Activated naive CD8-positive, alpha-beta T cell treated with anti-CD3 and anti-CD28 coated beads, Interleukin-2, amount 50 U/mL, for 24 hours (primary cell): ENCODE results near the gene TNFRSF21.
A peak's percentile ranks its signal among the peaks of the same experiment; 100 is the strongest.

Experiments
- ATAC-seq: fragments of 150-1000 bp; cut with Tn5 transposase; one replicate; pipeline ENCODE4 v1.10.0; 2021
- DNase-seq: peaks from one replicate; pipeline ENCODE4 v3.0.0; 2021
- H3K27ac Mint-ChIP-seq: one replicate; pipeline ENCODE4 v1.8.0; 2021; ENCODE audit warnings: mild to moderate bottlenecking, mixed read lengths
- H3K27me3 Mint-ChIP-seq: one replicate; pipeline ENCODE4 v1.8.0; 2021; ENCODE audit warnings: mixed read lengths
- H3K36me3 Mint-ChIP-seq: one replicate; pipeline ENCODE4 v1.8.0; 2021; ENCODE audit warnings: low read depth, mixed read lengths
- H3K4me1 Mint-ChIP-seq: one replicate; pipeline ENCODE4 v1.8.0; 2021; ENCODE audit warnings: mixed read lengths
- H3K4me3 Mint-ChIP-seq: one replicate; pipeline ENCODE4 v1.8.0; 2021; ENCODE audit warnings: mild to moderate bottlenecking, moderate library complexity, mixed read lengths
- H3K9me3 Mint-ChIP-seq: one replicate; pipeline ENCODE4 v1.8.0; 2021; ENCODE audit warnings: mixed read lengths

Gene TNFRSF21

DNA sequence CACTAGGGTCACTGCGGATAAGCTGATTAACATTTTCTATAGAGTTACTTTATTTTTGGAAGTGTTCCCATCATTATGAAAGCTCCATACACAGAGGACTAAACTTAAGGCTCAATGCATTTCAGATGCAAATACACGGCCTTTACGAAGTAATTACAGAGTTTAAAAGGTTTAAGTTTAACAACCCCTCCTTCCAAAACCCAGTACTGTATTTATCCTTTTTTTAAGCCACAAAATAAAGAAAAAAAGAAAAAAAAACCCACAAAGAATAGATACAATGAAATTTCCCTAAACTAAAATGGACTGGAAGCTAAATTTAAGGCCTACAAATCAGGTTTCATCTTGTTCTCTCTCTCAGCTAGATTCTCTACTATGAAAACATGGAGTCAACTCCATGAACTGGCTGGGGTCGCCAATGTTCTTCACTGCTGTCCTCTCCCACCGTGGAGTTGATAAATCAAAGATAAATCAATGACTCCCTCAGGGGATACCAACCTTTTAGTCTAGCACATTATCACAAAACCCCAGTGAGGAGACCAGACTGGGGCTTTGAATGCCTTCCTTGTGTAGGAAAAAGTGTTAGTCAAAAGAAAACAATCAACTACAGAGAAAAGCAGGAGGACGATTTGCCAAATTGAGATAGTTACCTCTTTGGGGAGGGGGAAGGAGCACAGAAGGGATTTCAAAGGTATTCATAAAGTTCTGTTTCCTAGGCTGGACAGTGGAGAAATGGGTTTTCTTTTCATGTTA lies 52.5 kb downstream of the TNFRSF21 start:
- Mint-ChIP-seq H3K4me3 (no peak overlapping the region), H3K4me1 (peaks cover 7% of the 10 kb centered on the region), H3K9me3 (no peaks in the 10 kb centered on the region), H3K27ac (no peak overlapping the region), H3K27me3 (peaks cover 3% of the 10 kb centered on the region), H3K36me3 (no peaks in the 10 kb centered on the region)
- ATAC-seq (no peak), DNase-seq (no peak)

DNA sequence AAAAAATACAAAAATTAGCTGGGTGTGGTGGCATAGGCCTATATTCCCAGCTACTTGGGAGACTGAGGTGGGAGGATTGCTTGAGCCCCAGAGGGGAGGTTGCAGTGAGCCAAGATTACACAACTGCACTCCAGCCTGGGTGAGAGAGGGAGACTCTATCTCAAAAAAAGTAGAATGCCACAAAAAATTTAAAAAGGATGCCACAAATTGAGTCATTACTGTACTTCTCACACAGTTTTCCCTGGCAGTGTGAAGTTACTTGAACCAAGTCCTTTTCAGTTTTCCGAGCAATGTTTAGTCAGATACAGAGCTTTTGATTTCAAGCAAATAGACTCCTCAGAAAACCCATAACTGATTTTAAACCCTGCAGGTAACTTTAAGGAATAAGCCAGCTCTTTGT lies 53.3 kb downstream of the TNFRSF21 start:
- peaks cover 3% of the 10 kb centered on the region for H3K27me3 Mint-ChIP-seq
- H3K9me3 Mint-ChIP-seq: no peaks in the 10 kb centered on the region
- H3K27ac Mint-ChIP-seq: no peak overlapping the region
- no peak for ATAC-seq
- no peak for DNase-seq
- H3K4me1 Mint-ChIP-seq: peaks cover 13% of the 10 kb centered on the region
- no peak overlapping the region for H3K4me3 Mint-ChIP-seq
- no peaks in the 10 kb centered on the region for H3K36me3 Mint-ChIP-seq

DNA sequence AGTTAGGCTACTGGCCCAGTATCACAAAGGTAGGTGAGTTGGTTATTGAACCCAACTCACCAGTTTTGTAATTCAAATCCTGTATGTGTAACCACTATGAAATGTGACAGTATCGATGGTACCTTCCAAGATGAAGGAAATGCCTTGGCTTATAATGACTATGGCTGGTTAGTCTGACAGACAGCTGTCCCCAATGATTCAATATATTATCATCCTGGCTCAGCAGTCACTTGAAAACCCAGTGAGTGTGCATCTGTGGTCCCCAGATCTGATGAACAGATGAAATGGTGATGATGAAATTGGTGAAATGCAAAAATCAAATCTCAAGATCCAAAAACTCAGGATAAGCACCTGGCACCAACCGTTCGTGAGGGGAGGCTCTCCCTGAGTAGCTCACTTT lies 54.8 kb downstream of the TNFRSF21 start:
- Mint-ChIP-seq H3K4me1 (peaks cover 17% of the 10 kb centered on the region), H3K4me3 (no peak overlapping the region), H3K27me3 (peaks cover 3% of the 10 kb centered on the region), H3K36me3 (no peaks in the 10 kb centered on the region), H3K27ac (no peak overlapping the region), H3K9me3 (no peaks in the 10 kb centered on the region)
- DNase-seq (no peak), ATAC-seq (no peak)

DNA sequence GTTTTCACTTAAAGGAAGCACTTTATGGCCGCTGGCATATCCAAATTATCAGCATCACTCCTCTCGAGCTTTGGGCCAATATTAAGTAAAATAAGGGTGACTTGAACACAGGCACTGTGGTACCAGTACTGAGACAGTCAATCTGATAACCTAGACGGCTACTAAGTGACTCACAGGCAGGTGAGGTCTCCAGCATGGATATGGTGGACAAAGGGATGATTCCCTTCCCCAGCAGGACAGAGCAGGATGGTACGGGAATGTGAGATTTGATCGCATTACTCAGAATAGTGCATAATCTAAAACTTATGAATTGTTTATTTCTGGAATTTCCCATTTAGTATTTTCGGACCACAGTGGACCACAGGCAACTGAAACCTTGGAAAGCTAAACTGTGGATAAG lies 55.7 kb downstream of the TNFRSF21 start:
- ATAC-seq (no peak), DNase-seq (no peak)
- peaks cover 2% of the 10 kb centered on the region for H3K27me3 Mint-ChIP-seq
- no peak overlapping the region for H3K27ac Mint-ChIP-seq
- H3K4me1 Mint-ChIP-seq: peaks cover 17% of the 10 kb centered on the region
- no peak overlapping the region for H3K4me3 Mint-ChIP-seq
- no peaks in the 10 kb centered on the region for H3K9me3 Mint-ChIP-seq
- H3K36me3 Mint-ChIP-seq: no peaks in the 10 kb centered on the region

DNA sequence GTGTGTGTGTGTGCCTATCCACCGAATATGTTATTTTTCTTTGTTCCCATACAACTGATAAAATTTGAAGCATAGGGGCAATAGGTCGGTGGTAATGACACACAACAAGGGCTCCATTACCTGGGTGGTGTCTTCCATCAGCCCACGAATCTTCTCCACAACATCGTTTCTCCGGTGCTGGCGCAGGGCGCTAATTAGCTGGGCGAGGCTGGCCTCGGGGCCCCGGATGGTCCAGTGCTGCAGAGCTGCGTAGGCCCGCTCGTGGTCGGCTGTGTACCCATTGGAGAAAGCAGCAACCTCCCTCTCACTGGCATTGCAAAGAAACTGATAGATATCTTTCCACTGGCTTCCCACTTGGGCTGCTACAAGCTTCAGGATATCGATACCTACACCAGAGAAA lies 56.6 kb downstream of the TNFRSF21 start:
- Mint-ChIP-seq H3K27me3 (peaks cover 2% of the 10 kb centered on the region), H3K4me3 (no peak overlapping the region), H3K9me3 (no peaks in the 10 kb centered on the region), H3K27ac (no peak overlapping the region), H3K36me3 (no peaks in the 10 kb centered on the region), H3K4me1 (peaks cover 17% of the 10 kb centered on the region)
- DNase-seq: no peak
- no peak for ATAC-seq

DNA sequence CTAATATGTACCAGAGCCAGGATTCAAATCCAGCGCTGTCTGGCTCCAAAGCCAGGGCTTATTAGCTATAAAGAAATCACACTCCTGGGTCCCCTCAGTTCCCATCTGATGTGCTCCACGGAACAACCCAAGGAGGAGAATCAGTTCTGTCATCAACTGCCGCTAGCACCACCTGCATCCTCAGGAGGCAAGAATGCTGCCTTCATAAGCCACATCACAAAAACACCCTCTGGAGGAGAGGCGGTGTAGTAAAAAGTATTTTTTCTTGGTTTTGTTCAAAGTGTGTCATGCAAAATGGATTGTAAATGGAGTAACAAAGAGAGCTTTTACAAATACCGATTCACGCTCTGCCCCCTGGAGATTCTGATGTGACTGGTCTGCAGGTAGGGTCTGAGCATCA lies 57.1 kb downstream of the TNFRSF21 start:
- Mint-ChIP-seq H3K36me3 (no peaks in the 10 kb centered on the region), H3K27me3 (peaks cover 2% of the 10 kb centered on the region), H3K4me1 (peaks cover 17% of the 10 kb centered on the region), H3K9me3 (no peaks in the 10 kb centered on the region), H3K4me3 (no peak overlapping the region), H3K27ac (no peak overlapping the region)
- no peak for ATAC-seq
- no peak for DNase-seq

DNA sequence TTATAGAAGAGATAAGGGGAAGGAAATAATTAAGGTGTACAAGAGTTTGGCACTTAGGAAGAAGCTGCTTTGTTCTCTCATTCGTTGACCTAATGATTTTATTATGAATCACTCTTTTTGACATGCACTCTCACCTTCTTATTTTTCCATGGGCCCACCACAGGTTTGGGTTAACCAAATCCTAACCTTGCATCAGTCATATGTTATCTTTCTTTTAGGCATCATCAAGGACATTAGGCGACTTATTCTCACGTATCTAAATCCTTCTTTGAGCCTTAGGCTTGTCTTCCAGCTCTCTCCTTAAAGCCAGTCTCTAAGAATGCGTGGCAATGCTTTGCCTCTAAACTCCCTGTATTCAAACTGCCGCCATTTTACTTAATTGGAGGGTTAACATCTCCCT lies 58.3 kb downstream of the TNFRSF21 start:
- DNase-seq (no peak), ATAC-seq (peak; percentile 43)
- peaks cover 2% of the 10 kb centered on the region for H3K27me3 Mint-ChIP-seq
- H3K9me3 Mint-ChIP-seq: no peaks in the 10 kb centered on the region
- H3K27ac Mint-ChIP-seq: no peak overlapping the region
- H3K4me3 Mint-ChIP-seq: no peak overlapping the region
- H3K36me3 Mint-ChIP-seq: no peaks in the 10 kb centered on the region
- H3K4me1 Mint-ChIP-seq: peaks cover 25% of the 10 kb centered on the region

DNA sequence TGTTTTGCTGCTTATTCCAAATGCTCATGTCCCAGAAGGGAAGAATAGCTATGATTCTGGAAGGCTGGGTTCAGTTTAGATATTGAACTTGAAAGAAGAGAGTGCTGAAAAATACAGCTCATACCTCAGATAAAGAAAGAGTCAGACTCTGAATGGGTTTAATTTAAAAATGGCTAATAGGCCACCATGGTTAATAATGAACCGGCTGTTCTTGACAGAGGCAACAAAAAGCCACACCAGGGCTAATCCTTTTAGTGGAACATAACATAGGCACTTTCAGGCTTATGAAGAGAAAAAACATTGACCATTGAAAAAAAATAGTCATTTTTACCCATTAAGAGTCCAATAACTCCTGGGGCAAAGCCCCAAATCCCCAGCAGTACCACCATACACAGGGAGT lies 59.4 kb downstream of the TNFRSF21 start:
- Mint-ChIP-seq H3K27me3 (peaks cover 2% of the 10 kb centered on the region), H3K9me3 (no peaks in the 10 kb centered on the region), H3K27ac (no peak overlapping the region), H3K36me3 (no peaks in the 10 kb centered on the region), H3K4me3 (no peak overlapping the region), H3K4me1 (peaks cover 33% of the 10 kb centered on the region)
- DNase-seq (no peak), ATAC-seq (no peak)

DNA sequence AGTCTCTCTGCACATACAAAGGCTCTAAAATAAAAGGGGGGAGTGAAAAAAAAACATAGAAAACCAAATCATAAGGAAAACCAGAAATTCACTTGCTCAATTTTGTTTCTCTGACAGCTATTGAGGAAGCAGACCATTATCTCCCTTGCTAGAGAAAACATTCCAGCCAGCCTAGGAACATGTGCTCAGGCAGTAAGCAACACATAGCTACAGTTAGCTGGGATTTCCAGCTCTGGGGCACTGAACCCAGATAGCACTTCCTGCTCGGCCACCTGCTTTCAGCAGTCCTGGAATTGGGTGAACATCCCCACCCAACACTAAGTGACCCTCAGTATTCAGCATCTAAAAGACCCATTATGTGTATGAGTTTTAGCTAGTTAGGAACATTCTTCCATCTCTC lies 61.3 kb downstream of the TNFRSF21 start:
- no peak overlapping the region for H3K27ac Mint-ChIP-seq
- no peaks in the 10 kb centered on the region for H3K9me3 Mint-ChIP-seq
- no peak overlapping the region for H3K4me3 Mint-ChIP-seq
- no peaks in the 10 kb centered on the region for H3K36me3 Mint-ChIP-seq
- peaks cover 35% of the 10 kb centered on the region for H3K4me1 Mint-ChIP-seq
- ATAC-seq (no peak), DNase-seq (no peak)
- peaks cover 2% of the 10 kb centered on the region for H3K27me3 Mint-ChIP-seq

DNA sequence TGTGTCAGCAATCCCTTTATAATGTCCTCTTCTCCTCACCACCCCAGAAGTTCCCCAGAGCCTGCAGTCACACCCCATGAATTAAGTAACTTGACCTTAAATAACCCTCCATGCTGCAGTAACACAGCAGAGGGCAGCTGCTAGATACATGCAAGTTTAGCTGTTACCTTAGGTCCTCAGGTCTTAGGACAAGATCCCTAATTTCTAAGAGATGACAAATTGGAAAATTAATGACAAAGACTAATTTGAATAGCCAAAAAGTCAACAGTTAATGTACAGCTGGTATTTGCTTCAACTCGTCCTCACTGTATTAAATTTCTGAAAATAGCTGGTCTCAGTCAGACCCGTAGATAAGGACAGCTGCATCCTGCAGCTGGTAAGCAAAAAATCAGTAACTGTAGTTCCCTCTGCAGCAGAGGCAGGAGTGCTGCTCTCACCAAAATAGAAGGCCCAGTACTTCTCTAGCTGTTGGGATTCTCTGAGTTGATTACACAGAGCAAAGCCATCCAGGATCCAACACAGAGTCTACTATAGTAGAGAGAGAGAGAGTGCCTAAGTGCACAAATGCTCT lies 62.4 kb downstream of the TNFRSF21 start:
- no peaks in the 10 kb centered on the region for H3K9me3 Mint-ChIP-seq
- DNase-seq (no peak), ATAC-seq (no peak)
- H3K4me3 Mint-ChIP-seq: no peak overlapping the region
- no peaks in the 10 kb centered on the region for H3K36me3 Mint-ChIP-seq
- H3K27me3 Mint-ChIP-seq: peaks cover 2% of the 10 kb centered on the region
- H3K4me1 Mint-ChIP-seq: peaks cover 37% of the 10 kb centered on the region
- H3K27ac Mint-ChIP-seq: no peak overlapping the region

DNA sequence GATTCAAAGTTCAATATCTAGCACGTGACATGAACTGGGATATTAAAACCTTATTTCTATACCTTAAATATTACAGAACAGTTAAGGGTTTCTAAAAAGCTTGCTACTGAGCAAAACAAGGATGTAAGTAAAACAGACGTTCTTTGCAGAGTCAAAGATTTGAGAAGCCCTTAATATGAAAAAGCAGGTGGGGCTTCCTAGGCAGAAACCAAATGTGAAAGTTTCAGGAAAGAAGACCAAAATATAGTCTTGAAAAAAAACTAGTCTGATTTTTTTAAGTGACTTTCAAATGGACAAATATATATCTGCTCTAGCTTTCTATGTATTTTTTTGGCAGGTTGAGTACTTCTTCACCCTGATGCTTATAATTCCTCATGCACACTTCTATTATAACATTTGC lies 63.2 kb downstream of the TNFRSF21 start:
- Mint-ChIP-seq H3K9me3 (no peaks in the 10 kb centered on the region), H3K4me3 (no peak overlapping the region), H3K27me3 (peaks cover 2% of the 10 kb centered on the region), H3K4me1 (peaks cover 38% of the 10 kb centered on the region), H3K36me3 (no peaks in the 10 kb centered on the region), H3K27ac (no peak overlapping the region)
- ATAC-seq: no peak
- DNase-seq: no peak

DNA sequence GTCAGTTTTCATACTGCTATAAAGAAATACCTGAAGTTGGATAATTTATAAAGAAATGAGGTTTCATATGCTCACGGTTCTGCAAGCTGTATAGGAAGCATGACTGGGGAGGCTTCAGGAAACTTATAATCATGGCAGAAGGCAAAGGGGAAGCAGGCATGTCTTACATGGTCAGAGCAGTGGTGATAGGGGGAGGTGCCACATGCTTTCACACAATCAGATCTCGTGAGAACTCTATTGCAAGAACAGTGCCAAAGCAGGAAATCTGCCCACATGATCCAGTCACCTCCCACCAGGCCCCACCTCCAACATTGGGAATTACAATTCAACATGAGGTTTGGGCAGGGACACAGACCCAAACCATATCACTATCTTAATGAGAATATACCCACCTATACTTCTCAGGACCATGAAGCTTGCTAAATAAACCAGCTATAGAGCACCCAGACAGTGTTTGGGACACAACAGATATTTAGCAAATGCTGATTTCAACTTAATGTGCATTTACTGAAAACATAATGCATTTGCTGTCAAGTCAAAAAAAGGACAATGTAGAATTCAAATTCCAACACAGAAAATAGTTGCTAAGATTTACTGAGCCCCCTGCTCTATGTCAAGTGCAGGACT lies 63.8 kb downstream of the TNFRSF21 start:
- Mint-ChIP-seq H3K9me3 (no peaks in the 10 kb centered on the region), H3K36me3 (no peaks in the 10 kb centered on the region), H3K4me1 (peaks cover 32% of the 10 kb centered on the region)

DNA sequence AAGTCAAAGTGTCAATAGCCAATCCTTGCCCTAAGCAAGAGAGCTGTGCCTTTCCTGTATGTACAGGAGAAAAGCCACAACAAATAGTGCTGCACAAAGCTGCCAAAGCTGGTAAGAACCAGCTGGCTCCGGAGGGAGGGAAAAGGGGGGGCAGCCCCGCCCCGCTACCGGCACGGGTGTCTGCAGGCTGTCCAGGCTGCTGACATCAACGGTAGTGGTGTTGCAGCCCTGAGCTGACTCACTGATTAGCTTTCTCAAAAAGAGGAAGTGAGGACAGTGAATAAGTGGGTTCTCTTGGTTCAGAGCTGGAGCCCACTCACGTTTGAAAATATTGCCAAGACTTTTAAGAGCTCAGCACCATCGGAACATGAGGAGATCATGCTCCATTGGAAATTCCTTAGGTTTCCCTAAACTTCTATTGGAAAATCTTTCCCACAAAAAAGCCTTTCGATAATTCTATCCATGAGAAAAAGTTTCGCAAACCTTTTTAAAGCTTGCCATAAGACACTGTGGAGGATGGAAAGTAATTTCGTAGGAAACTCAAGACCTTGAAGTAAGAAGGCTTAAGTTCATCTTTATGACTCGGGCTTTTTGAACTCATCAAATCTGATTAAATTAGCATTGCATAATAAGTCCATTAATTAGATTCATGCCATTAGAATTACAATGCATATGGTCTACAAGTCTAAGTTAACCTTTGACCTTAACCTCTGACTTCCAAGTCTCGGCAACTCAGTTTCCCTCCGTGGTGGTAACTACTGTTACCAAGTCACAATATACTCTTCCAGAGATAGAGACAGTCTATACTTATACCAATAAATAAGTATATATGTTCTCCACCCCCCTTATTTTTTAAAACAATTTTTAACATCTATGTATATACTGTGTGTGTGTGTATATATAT lies 67.0 kb downstream of the TNFRSF21 start:
- ATAC-seq: peak; percentile 96
- DNase-seq: peak; percentile 63
- peaks cover 32% of the 10 kb centered on the region for H3K4me1 Mint-ChIP-seq
- peak overlapping the region; percentile 2 for H3K4me3 Mint-ChIP-seq
- H3K27ac Mint-ChIP-seq: peak overlapping the region; percentile 37
- no peaks in the 10 kb centered on the region for H3K9me3 Mint-ChIP-seq
- H3K36me3 Mint-ChIP-seq: no peaks in the 10 kb centered on the region
- H3K27me3 Mint-ChIP-seq: no peaks in the 10 kb centered on the region

More for the DNA sequence above, 63.8 kb downstream of the TNFRSF21 start:
- Mint-ChIP-seq H3K27ac (no peak overlapping the region), H3K4me3 (no peak overlapping the region), H3K27me3 (peaks cover 2% of the 10 kb centered on the region)
- DNase-seq (no peak), ATAC-seq (no peak)

DNA sequence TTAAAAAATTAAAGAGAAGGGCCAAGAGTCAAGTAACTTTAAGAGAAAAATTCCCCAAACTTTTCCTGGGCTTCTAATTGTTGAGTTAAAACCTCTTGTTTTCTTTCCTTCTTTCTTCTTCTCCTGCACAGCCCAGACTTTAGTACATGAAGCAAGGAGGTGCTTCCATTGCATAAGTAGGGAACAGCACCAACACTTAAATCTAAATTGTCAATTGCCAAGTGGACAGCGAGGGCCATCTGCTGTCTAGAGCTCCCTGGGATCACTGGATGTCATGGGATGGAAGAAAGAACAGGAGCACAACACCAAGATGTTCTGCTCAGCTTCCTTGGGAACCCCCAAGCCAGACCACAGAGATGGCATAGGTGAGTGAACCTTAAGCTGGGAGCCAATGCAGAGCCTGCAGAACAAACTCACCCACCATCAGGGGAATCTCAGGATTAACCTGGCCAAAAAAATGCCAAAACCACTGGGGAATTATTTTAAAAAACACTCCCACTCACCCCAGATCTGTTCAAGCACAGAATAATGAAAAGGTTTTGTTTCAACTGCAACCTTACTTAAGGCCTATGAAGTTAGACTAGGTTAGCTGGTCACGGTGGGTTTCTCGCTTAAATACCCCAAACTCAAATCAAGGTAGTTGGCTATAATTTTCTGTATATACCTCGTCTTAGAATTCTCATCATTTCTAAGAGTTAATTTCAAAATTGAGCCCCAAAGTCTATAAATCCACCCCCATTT lies 67.8 kb downstream of the TNFRSF21 start:
- H3K27me3 Mint-ChIP-seq: no peaks in the 10 kb centered on the region
- DNase-seq (no peak), ATAC-seq (no peak)
- H3K36me3 Mint-ChIP-seq: no peaks in the 10 kb centered on the region
- peaks cover 28% of the 10 kb centered on the region for H3K4me1 Mint-ChIP-seq
- H3K4me3 Mint-ChIP-seq: peak overlapping the region; percentile 2
- H3K27ac Mint-ChIP-seq: peak overlapping the region; percentile 37
- no peaks in the 10 kb centered on the region for H3K9me3 Mint-ChIP-seq
